IPS-15b (cell line): ENCODE measurements around the gene DNAJC21.
"Not testable (repeated sequence)": the region's sequence is repeated elsewhere in the genome, so short reads cannot be mapped to it uniquely, and the experiment has no call there.

ENCODE experiments used
- H3K27me3 ChIP-seq: one replicate; pipeline ENCODE4 v1.6.1; 2013; ENCODE audit warnings: low read length; ENCODE audit not compliant: control insufficient read depth, insufficient read depth
- H3K36me3 ChIP-seq: one replicate; pipeline ENCODE4 v1.6.1; 2013; ENCODE audit warnings: low read length; ENCODE audit not compliant: control insufficient read depth, insufficient read depth
- H3K4me1 ChIP-seq: one replicate; pipeline ENCODE4 v1.6.1; 2013; ENCODE audit warnings: mild to moderate bottlenecking, low read length; ENCODE audit not compliant: control insufficient read depth, insufficient read depth
- H3K4me3 ChIP-seq: one replicate; pipeline ENCODE4 v1.5.1; 2013; ENCODE audit warnings: low read depth, low read length
- H3K9ac ChIP-seq: one replicate; pipeline ENCODE4 v1.6.1; 2013; ENCODE audit warnings: low read depth, mild to moderate bottlenecking, low read length
- H3K9me3 ChIP-seq: one replicate; pipeline ENCODE4 v1.6.1; 2013; ENCODE audit warnings: mild to moderate bottlenecking, low read length; ENCODE audit not compliant: control insufficient read depth, insufficient read depth

DNAJC21 gene

GRCh38 chr5:34944460-34945047 is 15.2 kb downstream of the DNAJC21 start:
- Histone ChIP-seq H3K4me1 (no peaks in the 10 kb centered on the region), H3K9ac (no peak overlapping the region), H3K27me3 (no peaks in the 10 kb centered on the region), H3K4me3 (no peak overlapping the region), H3K36me3 (peaks cover 3% of the 10 kb centered on the region), H3K9me3 (no peaks in the 10 kb centered on the region)

GRCh38 chr5:34957321-34957720 is 28.0 kb downstream of the DNAJC21 start:
- Histone ChIP-seq H3K9me3 (no peaks in the 10 kb centered on the region), H3K4me1 (no peaks in the 10 kb centered on the region), H3K36me3 (no peaks in the 10 kb centered on the region), H3K27me3 (no peaks in the 10 kb centered on the region), H3K4me3 (no peak overlapping the region), H3K9ac (no peak overlapping the region)

GRCh38 chr5:34957857-34958690 is 28.7 kb downstream of the DNAJC21 start:
- no peaks in the 10 kb centered on the region for H3K4me1 ChIP-seq
- H3K36me3 ChIP-seq: no peaks in the 10 kb centered on the region
- no peak overlapping the region for H3K9ac ChIP-seq
- H3K4me3 ChIP-seq: no peak overlapping the region
- no peaks in the 10 kb centered on the region for H3K27me3 ChIP-seq
- no peaks in the 10 kb centered on the region for H3K9me3 ChIP-seq

GRCh38 chr5:34959323-34959722 is 30.0 kb downstream of the DNAJC21 start:
- no peak overlapping the region for H3K4me3 ChIP-seq

GRCh38 chr5:34967540-34967939 is 38.2 kb downstream of the DNAJC21 start:
- no peaks in the 10 kb centered on the region for H3K36me3 ChIP-seq
- no peaks in the 10 kb centered on the region for H3K27me3 ChIP-seq
- no peaks in the 10 kb centered on the region for H3K4me1 ChIP-seq
- H3K4me3 ChIP-seq: no peak overlapping the region
- H3K9ac ChIP-seq: no peak overlapping the region
- H3K9me3 ChIP-seq: no peaks in the 10 kb centered on the region

More at GRCh38 chr5:34959323-34959722, 30.0 kb downstream of the DNAJC21 start:
- Histone ChIP-seq H3K27me3 (no peaks in the 10 kb centered on the region), H3K36me3 (no peaks in the 10 kb centered on the region), H3K9me3 (no peaks in the 10 kb centered on the region), H3K9ac (no peak overlapping the region), H3K4me1 (no peaks in the 10 kb centered on the region)

- Histone ChIP-seq H3K27me3 (no peaks in the 10 kb centered on the region), H3K9ac (no peak overlapping the region), H3K9me3 (no peaks in the 10 kb centered on the region), H3K36me3 (no peaks in the 10 kb centered on the region), H3K4me1 (no peaks in the 10 kb centered on the region), H3K4me3 (no peak overlapping the region)
Observed at GRCh38 chr5:34968258-34968657, 38.9 kb downstream of the DNAJC21 start.

- no peaks in the 10 kb centered on the region for H3K4me1 ChIP-seq
- no peak overlapping the region for H3K4me3 ChIP-seq
- no peaks in the 10 kb centered on the region for H3K36me3 ChIP-seq
- no peaks in the 10 kb centered on the region for H3K9me3 ChIP-seq
- H3K27me3 ChIP-seq: no peaks in the 10 kb centered on the region
- no peak overlapping the region for H3K9ac ChIP-seq
Observed at GRCh38 chr5:34970552-34970951, 41.2 kb downstream of the DNAJC21 start.

GRCh38 chr5:34971655-34972054 is 42.3 kb downstream of the DNAJC21 start:
- H3K4me1 ChIP-seq, H3K36me3 ChIP-seq, H3K9me3 ChIP-seq, H3K27me3 ChIP-seq, H3K4me3 ChIP-seq, H3K9ac ChIP-seq: not testable (repeated sequence)

- no peaks in the 10 kb centered on the region for H3K27me3 ChIP-seq
Observed at GRCh38 chr5:34976347-34976746, 47.0 kb downstream of the DNAJC21 start.

GRCh38 chr5:34977934-34978613 is 48.7 kb downstream of the DNAJC21 start:
- H3K27me3 ChIP-seq: no peaks in the 10 kb centered on the region
- H3K4me3 ChIP-seq: no peak overlapping the region
- no peaks in the 10 kb centered on the region for H3K36me3 ChIP-seq
- peaks cover 6% of the 10 kb centered on the region for H3K4me1 ChIP-seq
- H3K9ac ChIP-seq: no peak overlapping the region
- no peaks in the 10 kb centered on the region for H3K9me3 ChIP-seq

More at GRCh38 chr5:34976347-34976746, 47.0 kb downstream of the DNAJC21 start:
- Histone ChIP-seq H3K4me3 (no peak overlapping the region), H3K9me3 (no peaks in the 10 kb centered on the region), H3K36me3 (no peaks in the 10 kb centered on the region), H3K4me1 (peaks cover 4% of the 10 kb centered on the region), H3K9ac (no peak overlapping the region)

- Histone ChIP-seq H3K27me3 (no peaks in the 10 kb centered on the region), H3K4me3 (no peak overlapping the region), H3K4me1 (peaks cover 6% of the 10 kb centered on the region), H3K9me3 (no peaks in the 10 kb centered on the region), H3K9ac (no peak overlapping the region), H3K36me3 (no peaks in the 10 kb centered on the region)
Observed at GRCh38 chr5:34978681-34979080, 49.3 kb downstream of the DNAJC21 start.

- no peak overlapping the region for H3K9ac ChIP-seq
- peaks cover 2% of the 10 kb centered on the region for H3K4me1 ChIP-seq
- no peak overlapping the region for H3K4me3 ChIP-seq
- peaks cover 4% of the 10 kb centered on the region for H3K9me3 ChIP-seq
- H3K36me3 ChIP-seq: no peaks in the 10 kb centered on the region
- no peaks in the 10 kb centered on the region for H3K27me3 ChIP-seq
Observed at GRCh38 chr5:34982823-34983222, 53.5 kb downstream of the DNAJC21 start.
